Adrenal gland (tissue), 12 donors: Measurements from ENCODE around the gene DAB2. TPM values are rescaled to one million over a fixed set of nuclear protein-coding genes. Genes with fewer than 3 reads are reported as not detected.
"Not testable (repeated sequence)": the region's sequence is repeated elsewhere in the genome, so short reads cannot be mapped to it uniquely, and the experiment has no call there.

Source experiments
- DNase-seq, 7 donors: peaks; one replicate each; pipeline ENCODE4 v3.0.0-alpha.2; 2019 to 2020
- H3K27ac ChIP-seq, 5 donors: fragments of 200-600 bp; sonication (generic) in 4 of 5; 1 replicate in 3 of 5; 2 replicates in 2 of 5; pipeline versions ENCODE4 v1.5.1 to v1.8.0; 2016 to 2020; ENCODE audit warnings: mild to moderate bottlenecking in 1 of 5
- H3K27me3 ChIP-seq: fragments of 200-600 bp; 2 replicates; pipeline ENCODE4 v1.8.0; 2021
- H3K36me3 ChIP-seq, 2 donors: fragments of 200-600 bp; replicated peaks in 1 of 2; 1 replicate in 1 of 2; 2 replicates in 1 of 2; pipeline versions ENCODE4 v1.5.1 to v1.8.0; 2018 to 2022
- H3K4me1 ChIP-seq, 2 donors: fragments of 200-600 bp; replicated peaks in 1 of 2; 1 replicate in 1 of 2; 2 replicates in 1 of 2; pipeline versions ENCODE4 v1.5.1 to v1.8.0; 2018 to 2021
- H3K4me3 ChIP-seq, 4 donors: fragments of 200-600 bp; sonication (generic) in 3 of 4; one replicate each; pipeline ENCODE4 v1.5.1; 2016 to 2018
- H3K9me3 ChIP-seq, 3 donors: fragments of 200-600 bp; sonication (generic) in 1 of 3; replicated peaks in 1 of 3; 1 replicate in 2 of 3; 2 replicates in 1 of 3; pipeline versions ENCODE4 v1.5.1 to v1.8.0; 2016 to 2021
- POLR2A ChIP-seq, 2 donors: fragments of 450-650 bp; IDR thresholded peaks; one replicate each; pipeline ENCODE4 v1.6.1; 2017; ENCODE audit warnings: antibody characterized with exemption in 2 of 2, mild to moderate bottlenecking in 2 of 2, moderate library complexity in 1 of 2
- WGBS, 4 donors: extraction: QIAGEN DNeasy Blood & Tissue Kit in 2 of 4; methylation state at CpG; one replicate each; pipeline versions ENCODE4 v1.1.5 to v1.1.7; 2013 to 2017; 5-methylcytosine and 5-hydroxymethylcytosine counted together
- intact Hi-C, 2 donors: fragments of 100-400 bp; cut with DNase I; formaldehyde crosslinking; loops; one replicate each; pipeline versions ENCODE4 v1.14.1 to v1.15.0; 2022 to 2023
- polyA plus RNA-seq, 3 donors: library from polyadenylated mRNA; stranded (reverse); fragments of 200-250 nt in 2 of 3; fragments of 350-450 nt in 1 of 3; fragmentation: Illumina TruSeq in 1 of 3; extraction: RNeasy Lipid Tissue Mini Kit (QIAGEN cat#74804) in 1 of 3; gene quantifications; one replicate each; pipeline ENCODE4 v1.2.3, GENCODE V29; 2013 to 2014
- total RNA-seq, 9 donors: library from RNA; depleted of rRNA in 4 of 9; stranded (reverse); fragments of >200 nt in 4 of 9; fragments of 120-200 nt in 1 of 9; fragmentation: NEBNext Ultra II Directional in 1 of 9; extraction: Animal tissue kit (Norgen Biotek cat#: 25700) in 1 of 9; gene quantifications; one replicate each; pipeline versions ENCODE4 v1.1.0 to v1.2.4, GENCODE V29; 2013 to 2023
- TF ChIP-seq, protein P1 (sequence below), 6 experiments: fragments of 450-650 bp in 4 of 6; fragments of 200-600 bp in 2 of 6; sonication (generic) in 1 of 6; IDR thresholded peaks; 1 replicate in 5 of 6; 2 replicates in 1 of 6; pipeline versions ENCODE4 v1.5.1 to v1.8.0; 2016 to 2021; ENCODE audit warnings: antibody characterized with exemption in 6 of 6, mild to moderate bottlenecking in 2 of 6, moderate library complexity in 1 of 6
- donor health status: healthy with polysubstance abuse.
- donor health status: Bipolar disorder and iron deficiency.
- donor health status: DM: yes; HTN: yes; CAD: no.
- donor health status: DM: no; HTN: no; CAD: no.
- donor health status: DM: no; HTN: no; CAD: no.
- donor health status: DM: yes; HTN: yes; CAD: no.

Gene DAB2
- total and polyA plus RNA-seq, 12 donors = 96.1 to 418 (median 190) TPM

DNA sequence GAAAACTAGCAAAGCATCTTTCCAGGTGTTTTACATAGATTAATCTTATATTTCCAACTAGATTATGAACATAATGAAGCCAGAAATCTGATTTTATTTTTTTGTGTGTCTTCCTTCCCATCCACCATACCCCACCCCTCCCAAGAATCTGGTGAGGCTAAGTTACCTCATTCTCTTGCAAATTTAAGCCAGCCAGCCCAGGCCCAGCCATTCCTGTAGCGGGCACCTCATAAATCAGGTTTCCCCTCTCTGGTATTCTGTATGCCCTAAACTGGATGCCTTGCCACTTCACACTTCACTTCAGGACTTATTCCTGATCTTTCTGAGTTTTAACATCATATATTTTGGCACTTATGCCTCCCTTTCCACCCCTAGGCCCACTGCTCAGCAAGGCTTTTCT is 82.3 kb downstream of the DAB2 start:
- Histone ChIP-seq H3K9me3 (no peaks in the 10 kb centered on the region), H3K27me3 (no peaks in the 10 kb centered on the region), H3K27ac (no peak overlapping the region), H3K4me3 (no peak overlapping the region), H3K4me1 (no peaks in the 10 kb centered on the region), H3K36me3 (no peaks in the 10 kb centered on the region)
- 93 to 100% (median 95%) methylated on average over 1 of the region's 1 CpG for WGBS, 4 donors
- no peak for DNase-seq
- intact Hi-C loops = no loop called here
- TF ChIP-seq, protein P1, sequence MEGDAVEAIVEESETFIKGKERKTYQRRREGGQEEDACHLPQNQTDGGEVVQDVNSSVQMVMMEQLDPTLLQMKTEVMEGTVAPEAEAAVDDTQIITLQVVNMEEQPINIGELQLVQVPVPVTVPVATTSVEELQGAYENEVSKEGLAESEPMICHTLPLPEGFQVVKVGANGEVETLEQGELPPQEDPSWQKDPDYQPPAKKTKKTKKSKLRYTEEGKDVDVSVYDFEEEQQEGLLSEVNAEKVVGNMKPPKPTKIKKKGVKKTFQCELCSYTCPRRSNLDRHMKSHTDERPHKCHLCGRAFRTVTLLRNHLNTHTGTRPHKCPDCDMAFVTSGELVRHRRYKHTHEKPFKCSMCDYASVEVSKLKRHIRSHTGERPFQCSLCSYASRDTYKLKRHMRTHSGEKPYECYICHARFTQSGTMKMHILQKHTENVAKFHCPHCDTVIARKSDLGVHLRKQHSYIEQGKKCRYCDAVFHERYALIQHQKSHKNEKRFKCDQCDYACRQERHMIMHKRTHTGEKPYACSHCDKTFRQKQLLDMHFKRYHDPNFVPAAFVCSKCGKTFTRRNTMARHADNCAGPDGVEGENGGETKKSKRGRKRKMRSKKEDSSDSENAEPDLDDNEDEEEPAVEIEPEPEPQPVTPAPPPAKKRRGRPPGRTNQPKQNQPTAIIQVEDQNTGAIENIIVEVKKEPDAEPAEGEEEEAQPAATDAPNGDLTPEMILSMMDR (IDR thresholded peaks at IDR 0.05) = no peak
- TF ChIP-seq POLR2A (IDR thresholded peaks at IDR 0.05) = no peak

DNA sequence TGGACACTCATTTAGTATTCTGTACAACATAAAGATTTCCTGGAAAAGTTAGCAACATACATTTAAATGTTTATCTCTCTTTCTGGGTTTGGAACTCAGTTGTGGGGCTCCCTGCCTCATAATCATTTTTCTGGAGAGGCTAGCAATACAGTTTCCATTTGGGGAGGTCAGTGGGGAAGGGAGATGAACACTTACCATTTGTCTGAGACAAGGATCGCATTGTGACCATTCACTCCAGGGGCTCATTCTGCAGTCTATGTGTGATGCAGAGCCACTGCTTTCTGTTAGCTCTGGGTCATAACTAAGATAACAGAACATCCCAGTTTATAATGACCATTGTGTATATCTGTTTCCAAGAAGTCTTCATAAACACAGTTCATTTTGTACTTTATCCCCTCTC is 82.9 kb downstream of the DAB2 start:
- Histone ChIP-seq H3K27me3 (no peaks in the 10 kb centered on the region), H3K27ac (no peak overlapping the region), H3K4me3 (no peak overlapping the region), H3K36me3 (no peaks in the 10 kb centered on the region), H3K9me3 (no peaks in the 10 kb centered on the region), H3K4me1 (no peaks in the 10 kb centered on the region)
- WGBS, 4 donors = 81 to 100% (median 86%) methylated on average over 1 of the region's 1 CpG
- intact Hi-C loops = no loop called here
- TF ChIP-seq, protein P1 (IDR thresholded peaks at IDR 0.05) = no peak
- TF ChIP-seq POLR2A (IDR thresholded peaks at IDR 0.05) = no peak
- DNase-seq = no peak

GRCh38 chr5:39340506-39340905 is 84.3 kb downstream of the DAB2 start:
- no peaks in the 10 kb centered on the region for H3K9me3 ChIP-seq
- no peak overlapping the region for H3K4me3 ChIP-seq
- no peak for TF ChIP-seq POLR2A (IDR thresholded peaks at IDR 0.05)
- TF ChIP-seq, protein P1 (IDR thresholded peaks at IDR 0.05) = no peak
- WGBS, 4 donors = 33 to 62% (median 46%) methylated on average over 1 of the region's 1 CpG
- intact Hi-C loops = no loop called here
- no peaks in the 10 kb centered on the region for H3K36me3 ChIP-seq
- DNase-seq = no peak
- no peak overlapping the region for H3K27ac ChIP-seq
- no peaks in the 10 kb centered on the region for H3K4me1 ChIP-seq
- H3K27me3 ChIP-seq = no peaks in the 10 kb centered on the region

- no peak for DNase-seq
- WGBS, 4 donors = 69 to 90% (median 76%) methylated on average over 1 of the region's 1 CpG
- Histone ChIP-seq H3K9me3 (no peaks in the 10 kb centered on the region), H3K27me3 (no peaks in the 10 kb centered on the region), H3K27ac (no peak overlapping the region), H3K4me3 (no peak overlapping the region), H3K4me1 (no peaks in the 10 kb centered on the region), H3K36me3 (no peaks in the 10 kb centered on the region)
- TF ChIP-seq, protein P1 (IDR thresholded peaks at IDR 0.05) = no peak
- TF ChIP-seq POLR2A (IDR thresholded peaks at IDR 0.05) = no peak
- intact Hi-C loops = no loop called here
Observed at GRCh38 chr5:39337252-39337915, 87.4 kb downstream of the DAB2 start.

- H3K9me3 ChIP-seq, DNase-seq, H3K27ac ChIP-seq, H3K36me3 ChIP-seq, H3K4me1 ChIP-seq, H3K4me3 ChIP-seq, H3K27me3 ChIP-seq, intact Hi-C loops: not testable (repeated sequence)
- WGBS, 4 donors = 88 to 100% (median 89%) methylated on average over 1 to 27 of the region's 27 CpGs; no CpG with 5 or more reads in 1 of the 4 donors
Observed at GRCh38 chr5:39334296-39334695, 90.5 kb downstream of the DAB2 start.
